Dermis microvascular lymphatic vessel endothelial cell (primary cell): Measurements from ENCODE around the gene HES5. TPM values are rescaled to one million over a fixed set of nuclear protein-coding genes. Genes with fewer than 3 reads are reported as not detected.

Source experiments
- DNase-seq, 2 donors: peaks; one replicate each; pipeline versions ENCODE4 v3.0.0 to v3.0.0-alpha.2; 2010; ENCODE audit warnings: low read depth in 2 of 2
- total RNA-seq: library from RNA; depleted of rRNA; stranded (reverse); fragments of >200 nt; gene quantifications from 2 replicates; pipeline ENCODE4 v1.2.1, GENCODE V29; 2014

The HES5 gene
- total RNA-seq, 1 donor from 2014 or later, result 0.13 TPM

DNA sequence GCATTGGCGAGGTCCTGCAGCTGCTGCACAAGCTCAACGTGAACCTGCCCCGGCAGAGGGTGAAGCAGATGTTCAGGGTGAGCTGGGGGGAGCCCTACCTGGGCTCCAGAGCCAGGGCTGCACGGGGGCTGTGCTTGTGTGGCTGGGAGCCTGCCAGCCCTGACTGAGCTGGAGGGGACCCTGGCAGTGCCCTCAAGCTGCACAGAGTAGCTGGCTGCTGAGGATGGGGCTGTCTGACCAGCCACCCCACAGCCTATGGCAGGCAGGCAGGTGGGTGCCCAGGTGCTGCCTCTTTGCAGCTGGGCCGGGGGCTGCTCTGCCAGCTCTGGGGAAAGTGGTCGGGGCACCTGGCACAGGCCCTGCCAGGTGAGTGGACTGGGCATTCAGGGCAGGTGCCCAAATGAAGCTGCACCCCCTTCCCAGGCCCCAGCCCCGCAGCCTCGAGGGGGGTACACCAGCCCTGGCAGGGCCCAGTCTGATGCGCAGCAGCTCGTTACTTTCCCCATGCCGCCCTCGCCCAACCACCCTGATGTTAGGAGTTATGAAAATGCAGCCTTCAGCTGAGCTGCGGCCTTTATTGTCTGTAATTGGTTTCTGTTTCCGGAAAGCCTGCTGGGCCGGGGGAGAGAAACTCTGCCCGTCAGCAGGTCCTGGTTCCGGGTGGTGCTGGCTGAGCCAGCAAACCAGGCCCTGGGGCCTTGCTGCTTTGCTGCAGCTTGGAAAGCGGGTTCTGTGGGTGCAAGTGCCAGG lies 49.7 kb downstream of the HES5 start:
- DNase-seq, result no peak

DNA sequence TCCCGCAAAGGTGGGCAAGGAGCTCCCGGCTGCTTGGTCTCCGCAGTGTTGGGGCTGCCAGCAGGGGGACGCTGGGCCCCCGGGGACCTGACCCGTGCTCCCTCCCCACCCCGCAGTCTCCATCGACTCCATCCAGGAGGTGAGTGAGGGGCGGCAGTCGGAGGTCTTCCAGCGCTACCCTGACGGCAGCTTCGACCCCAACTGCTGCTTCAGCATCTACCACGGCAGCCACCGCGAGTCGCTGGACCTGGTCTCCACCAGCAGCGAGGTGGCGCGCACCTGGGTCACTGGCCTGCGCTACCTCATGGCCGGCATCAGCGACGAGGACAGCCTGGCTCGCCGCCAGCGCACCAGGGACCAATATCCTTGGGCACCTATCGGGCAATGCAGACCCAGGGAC lies 50.4 kb downstream of the HES5 start:
- no peak for DNase-seq

- no peak for DNase-seq
These were observed 50.9 kb downstream of the HES5 start for GRCh38 chr1:2479186-2479585.

Other genes starting within 250 kb of the HES5 start
- gene MORN1, start 138.7 kb downstream of the HES5 start, total RNA-seq, result 3.1 and 3.5 TPM in 2 replicates
- 44.5 and 47.2 TPM in 2 replicates for gene RER1, start 138.4 kb downstream of the HES5 start, total RNA-seq
- 24.9 and 37.3 TPM in 2 replicates for gene PEX10, start 117.7 kb downstream of the HES5 start, total RNA-seq
- under 0.01 TPM in 2 replicates for gene PLCH2, start 54.0 kb downstream of the HES5 start, total RNA-seq
- 18.6 and 25.9 TPM in 2 replicates for gene PANK4, start 3.7 kb downstream of the HES5 start, total RNA-seq
- 66.8 and 150 TPM in 2 replicates for gene TNFRSF14, start 26.1 kb upstream of the HES5 start, total RNA-seq
- gene PRXL2B, start 56.5 kb upstream of the HES5 start, total RNA-seq, result 55.7 and 107 TPM in 2 replicates
- 2.8 and 3.6 TPM in 2 replicates for gene MMEL1, start 102.8 kb upstream of the HES5 start, total RNA-seq